Osteocyte (in vitro differentiated cells): ENCODE measurements around the gene KIF5C. TPM values are rescaled to one million over a fixed set of nuclear protein-coding genes. Genes with fewer than 3 reads are reported as not detected.

Source experiments
- DNase-seq: peaks from one replicate; pipeline ENCODE4 v3.0.0; 2021; ENCODE audit warnings: mixed read lengths; ENCODE audit not compliant: unreplicated experiment; ENCODE audit errors: extremely low spot score
- H3K27ac Mint-ChIP-seq: one replicate; pipeline ENCODE4 v1.8.0; 2021; ENCODE audit warnings: mild to moderate bottlenecking, mixed read lengths; ENCODE audit not compliant: unreplicated experiment
- H3K27me3 Mint-ChIP-seq: one replicate; pipeline ENCODE4 v1.8.0; 2021; ENCODE audit warnings: mixed read lengths; ENCODE audit not compliant: unreplicated experiment
- H3K36me3 Mint-ChIP-seq: one replicate; pipeline ENCODE4 v1.8.0; 2021; ENCODE audit warnings: mixed read lengths; ENCODE audit not compliant: unreplicated experiment
- H3K4me1 Mint-ChIP-seq: one replicate; pipeline ENCODE4 v1.8.0; 2021; ENCODE audit warnings: mixed read lengths; ENCODE audit not compliant: unreplicated experiment
- H3K4me3 Mint-ChIP-seq: one replicate; pipeline ENCODE4 v1.8.0; 2021; ENCODE audit warnings: mild to moderate bottlenecking, moderate library complexity, mixed read lengths; ENCODE audit not compliant: unreplicated experiment
- H3K9me3 Mint-ChIP-seq: one replicate; pipeline ENCODE4 v1.8.0; 2021; ENCODE audit warnings: mixed read lengths; ENCODE audit not compliant: unreplicated experiment
- CTCF ChIP-seq: fragments of 200-600 bp; sonication (generic); IDR thresholded peaks from 2 replicates; pipeline ENCODE4 v1.5.0; 2021; ENCODE audit warnings: antibody characterized with exemption, mild to moderate bottlenecking, moderate library complexity
- total RNA-seq: library from RNA; stranded (reverse); gene quantifications from 2 replicates; pipeline ENCODE4 v1.2.1, GENCODE V29; 2021

Gene KIF5C
- total RNA-seq, 1 donor from 2014 or later = 10.2 TPM

- Mint-ChIP-seq H3K9me3 (no peaks in the 10 kb centered on the region), H3K27ac (no peak overlapping the region), H3K4me1 (peaks cover 14% of the 10 kb centered on the region), H3K4me3 (no peak overlapping the region), H3K27me3 (no peaks in the 10 kb centered on the region), H3K36me3 (peaks cover 8% of the 10 kb centered on the region)
- DNase-seq = no peak
- no peak for TF ChIP-seq CTCF
These were observed 106.3 kb downstream of the KIF5C start for GRCh38 chr2:148981324-148981723.

- Mint-ChIP-seq H3K27me3 (no peaks in the 10 kb centered on the region), H3K9me3 (no peaks in the 10 kb centered on the region), H3K27ac (no peak overlapping the region), H3K4me1 (peaks cover 14% of the 10 kb centered on the region), H3K36me3 (peaks cover 6% of the 10 kb centered on the region), H3K4me3 (no peak overlapping the region)
- no peak for TF ChIP-seq CTCF
- DNase-seq = no peak
These were observed 106.8 kb downstream of the KIF5C start for GRCh38 chr2:148981781-148982180.

GRCh38 chr2:148982282-148982681 lies 107.3 kb downstream of the KIF5C start:
- no peaks in the 10 kb centered on the region for H3K9me3 Mint-ChIP-seq
- H3K27me3 Mint-ChIP-seq = no peaks in the 10 kb centered on the region
- no peak overlapping the region for H3K27ac Mint-ChIP-seq
- TF ChIP-seq CTCF = no peak
- DNase-seq = no peak
- no peak overlapping the region for H3K4me3 Mint-ChIP-seq
- H3K36me3 Mint-ChIP-seq = peaks cover 6% of the 10 kb centered on the region
- peaks cover 14% of the 10 kb centered on the region for H3K4me1 Mint-ChIP-seq

- DNase-seq = no peak
- H3K4me3 Mint-ChIP-seq = no peak overlapping the region
- peaks cover 6% of the 10 kb centered on the region for H3K36me3 Mint-ChIP-seq
- no peaks in the 10 kb centered on the region for H3K27me3 Mint-ChIP-seq
- no peaks in the 10 kb centered on the region for H3K9me3 Mint-ChIP-seq
- H3K4me1 Mint-ChIP-seq = peaks cover 9% of the 10 kb centered on the region
- no peak overlapping the region for H3K27ac Mint-ChIP-seq
- TF ChIP-seq CTCF = no peak
These were observed 108.9 kb downstream of the KIF5C start for GRCh38 chr2:148983896-148984295.

GRCh38 chr2:148984449-148984848 lies 109.4 kb downstream of the KIF5C start:
- peaks cover 6% of the 10 kb centered on the region for H3K36me3 Mint-ChIP-seq
- no peak overlapping the region for H3K27ac Mint-ChIP-seq
- no peaks in the 10 kb centered on the region for H3K9me3 Mint-ChIP-seq
- DNase-seq = no peak
- H3K4me3 Mint-ChIP-seq = no peak overlapping the region
- no peak for TF ChIP-seq CTCF
- no peaks in the 10 kb centered on the region for H3K27me3 Mint-ChIP-seq
- H3K4me1 Mint-ChIP-seq = peaks cover 4% of the 10 kb centered on the region
